ENCODE data around the gene AOC1.

The AOC1 gene

DNA sequence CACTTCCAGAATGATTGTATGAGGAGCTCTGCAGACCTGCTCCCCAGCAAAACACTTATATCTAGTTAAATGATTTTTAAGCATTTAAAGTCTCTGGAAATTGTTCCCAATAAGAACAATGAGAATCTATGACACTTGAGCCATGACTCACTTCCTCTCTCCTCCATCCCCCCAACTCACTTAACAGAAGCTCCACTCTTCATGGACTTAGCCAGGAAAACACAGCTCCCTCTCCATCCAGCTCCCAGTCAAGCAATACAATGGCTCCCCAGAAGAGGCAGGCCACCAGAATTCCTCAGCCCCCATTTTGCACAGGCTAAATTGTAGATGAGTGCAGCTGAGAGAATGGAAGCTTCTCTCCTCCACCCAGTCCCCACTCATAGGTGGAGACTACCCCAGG is 27.0 kb downstream of the AOC1 start:
- Histone ChIP-seq H3K79me2 (ENCODE audit: insufficient read depth, low read length) (no peaks in the 10 kb centered on the region), H3F3A (ENCODE audit: insufficient read depth, low read length) (no peaks in the 10 kb centered on the region), H3K4me1 (ENCODE audit: insufficient read depth, low read length, severe bottlenecking) (peaks cover 11% of the 10 kb centered on the region), H3K9ac (ENCODE audit: low read length) (no peak overlapping the region), H3K27me3 (ENCODE audit: insufficient read depth, low read length) (peaks cover 9% of the 10 kb centered on the region; the same call in 1 of the 2 replicates), H3K4me3 (ENCODE audit: low read depth, low read length, poor library complexity, severe bottlenecking) (no peak overlapping the region), H2AFZ (ENCODE audit: low read length) (no peak overlapping the region), H3K27ac (ENCODE audit: low read depth, low read length, poor library complexity, severe bottlenecking) (no peak overlapping the region), H3K36me3 (ENCODE audit: insufficient read depth, low read length) (no peaks in the 10 kb centered on the region; the same call in 1 of the 2 replicates), H3K9me3 (ENCODE audit: low read length) (peaks cover 5% of the 10 kb centered on the region), H3K4me2 (ENCODE audit: low read length) (no peak overlapping the region), H4K20me1 (ENCODE audit: insufficient read depth, low read length) (no peaks in the 10 kb centered on the region), H3K9me2 (ENCODE audit: low read depth, low read length) (no peaks in the 10 kb centered on the region)
- TF ChIP-seq EZH2 (IDR thresholded peaks at IDR 0.05; ENCODE audit: borderline replicate concordance, low read length), result no peak
- TF ChIP-seq, protein P1, sequence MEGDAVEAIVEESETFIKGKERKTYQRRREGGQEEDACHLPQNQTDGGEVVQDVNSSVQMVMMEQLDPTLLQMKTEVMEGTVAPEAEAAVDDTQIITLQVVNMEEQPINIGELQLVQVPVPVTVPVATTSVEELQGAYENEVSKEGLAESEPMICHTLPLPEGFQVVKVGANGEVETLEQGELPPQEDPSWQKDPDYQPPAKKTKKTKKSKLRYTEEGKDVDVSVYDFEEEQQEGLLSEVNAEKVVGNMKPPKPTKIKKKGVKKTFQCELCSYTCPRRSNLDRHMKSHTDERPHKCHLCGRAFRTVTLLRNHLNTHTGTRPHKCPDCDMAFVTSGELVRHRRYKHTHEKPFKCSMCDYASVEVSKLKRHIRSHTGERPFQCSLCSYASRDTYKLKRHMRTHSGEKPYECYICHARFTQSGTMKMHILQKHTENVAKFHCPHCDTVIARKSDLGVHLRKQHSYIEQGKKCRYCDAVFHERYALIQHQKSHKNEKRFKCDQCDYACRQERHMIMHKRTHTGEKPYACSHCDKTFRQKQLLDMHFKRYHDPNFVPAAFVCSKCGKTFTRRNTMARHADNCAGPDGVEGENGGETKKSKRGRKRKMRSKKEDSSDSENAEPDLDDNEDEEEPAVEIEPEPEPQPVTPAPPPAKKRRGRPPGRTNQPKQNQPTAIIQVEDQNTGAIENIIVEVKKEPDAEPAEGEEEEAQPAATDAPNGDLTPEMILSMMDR (IDR thresholded peaks at IDR 0.05; ENCODE audit: low read length), result no peak

DNA sequence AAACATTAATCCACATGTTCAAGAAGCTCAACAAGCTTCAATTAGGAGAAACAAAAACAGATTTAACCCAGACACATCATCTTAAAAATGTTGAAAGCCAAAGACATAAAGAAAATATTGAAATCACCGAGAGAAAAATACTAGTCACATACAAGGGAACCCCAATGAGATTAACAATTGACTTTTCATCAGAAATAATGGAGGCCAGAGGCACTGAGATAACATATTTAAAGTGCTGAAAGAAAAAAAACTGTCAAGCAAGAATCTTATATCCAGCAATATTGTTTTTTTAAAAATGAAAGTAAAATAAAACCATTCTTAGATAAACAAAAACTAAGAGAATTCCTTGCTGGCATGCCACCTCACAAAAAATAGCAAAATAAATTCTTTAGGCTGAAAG is 28.9 kb downstream of the AOC1 start:
- Histone ChIP-seq H3K27me3 (ENCODE audit: insufficient read depth, low read length) (peaks cover 6% of the 10 kb centered on the region; the same call in 1 of the 2 replicates), H3K79me2 (ENCODE audit: insufficient read depth, low read length) (no peaks in the 10 kb centered on the region), H3K4me1 (ENCODE audit: insufficient read depth, low read length, severe bottlenecking) (peaks cover 10% of the 10 kb centered on the region), H3K4me3 (ENCODE audit: low read depth, low read length, poor library complexity, severe bottlenecking) (no peak overlapping the region), H3K9me2 (ENCODE audit: low read depth, low read length) (no peaks in the 10 kb centered on the region), H3K27ac (ENCODE audit: low read depth, low read length, poor library complexity, severe bottlenecking) (no peak overlapping the region), H3K9ac (ENCODE audit: low read length) (no peak overlapping the region), H3K9me3 (ENCODE audit: low read length) (peaks cover 11% of the 10 kb centered on the region), H2AFZ (ENCODE audit: low read length) (no peak overlapping the region), H3F3A (ENCODE audit: insufficient read depth, low read length) (no peaks in the 10 kb centered on the region), H4K20me1 (ENCODE audit: insufficient read depth, low read length) (no peaks in the 10 kb centered on the region), H3K36me3 (ENCODE audit: insufficient read depth, low read length) (no peaks in the 10 kb centered on the region; the same call in 1 of the 2 replicates), H3K4me2 (ENCODE audit: low read length) (no peak overlapping the region)
- TF ChIP-seq, protein P1 (IDR thresholded peaks at IDR 0.05; ENCODE audit: low read length), result no peak
- no peak for TF ChIP-seq EZH2 (IDR thresholded peaks at IDR 0.05; ENCODE audit: borderline replicate concordance, low read length)

DNA sequence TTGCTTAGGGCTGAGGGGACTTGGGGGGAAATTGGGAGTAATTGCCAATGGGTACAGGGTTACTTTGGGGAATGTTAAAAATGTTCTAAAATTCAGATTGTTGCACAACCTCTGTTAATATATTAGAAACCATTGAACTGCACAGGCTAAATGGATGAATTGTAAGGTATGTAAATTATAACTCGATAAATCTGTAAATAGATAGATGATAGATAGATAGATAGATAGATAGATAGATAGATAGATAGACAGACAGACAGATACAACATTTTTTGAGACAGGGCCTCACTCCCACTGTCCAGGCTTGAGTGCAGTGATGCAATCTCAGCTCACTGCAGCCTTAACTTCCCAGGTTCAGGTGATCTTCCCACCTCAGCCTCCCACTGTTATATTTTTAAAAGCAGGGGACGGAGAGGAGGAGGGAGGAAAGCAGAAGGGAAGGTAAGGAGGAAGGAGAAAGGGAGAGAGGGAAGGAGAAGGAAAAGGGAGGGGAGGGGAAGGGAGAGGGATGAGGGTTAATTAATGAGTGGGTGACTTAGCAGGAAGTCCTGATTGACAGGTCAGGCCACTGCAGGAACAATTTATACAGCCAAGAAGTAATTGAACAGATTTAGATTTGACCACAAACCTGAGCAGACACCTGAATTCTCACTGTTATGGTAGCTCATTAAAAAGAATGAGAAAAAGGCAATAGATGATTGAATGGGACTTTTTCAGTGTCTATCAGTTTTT is 38.7 kb downstream of the AOC1 start:
- H3K27me3 ChIP-seq (ENCODE audit: insufficient read depth, low read length), result no peaks in the 10 kb centered on the region
- peaks cover 36% of the 10 kb centered on the region for H3K4me1 ChIP-seq (ENCODE audit: insufficient read depth, low read length, severe bottlenecking)
- peak overlapping the region; percentile 29; the same call in 1 of the 2 replicates for H3K4me2 ChIP-seq (ENCODE audit: low read length)
- H3K9me3 ChIP-seq (ENCODE audit: low read length), result peaks cover 8% of the 10 kb centered on the region
- no peaks in the 10 kb centered on the region for H3K79me2 ChIP-seq (ENCODE audit: insufficient read depth, low read length)
- H3K4me3 ChIP-seq (ENCODE audit: low read depth, low read length, poor library complexity, severe bottlenecking), result no peak overlapping the region
- no peak overlapping the region for H2AFZ ChIP-seq (ENCODE audit: low read length)
- H3F3A ChIP-seq (ENCODE audit: insufficient read depth, low read length), result no peaks in the 10 kb centered on the region
- H3K36me3 ChIP-seq (ENCODE audit: insufficient read depth, low read length), result no peaks in the 10 kb centered on the region; the same call in 1 of the 2 replicates
- no peaks in the 10 kb centered on the region for H3K9me2 ChIP-seq (ENCODE audit: low read depth, low read length)
- TF ChIP-seq EZH2 (IDR thresholded peaks at IDR 0.05; ENCODE audit: borderline replicate concordance, low read length), result no peak
- TF ChIP-seq, protein P1 (IDR thresholded peaks at IDR 0.05; ENCODE audit: low read length), result no peak
- H3K27ac ChIP-seq (ENCODE audit: low read depth, low read length, poor library complexity, severe bottlenecking), result peak overlapping the region; percentile 78
- peak overlapping the region; percentile 4; the same call in 1 of the 2 replicates for H3K9ac ChIP-seq (ENCODE audit: low read length)
- H4K20me1 ChIP-seq (ENCODE audit: insufficient read depth, low read length), result no peaks in the 10 kb centered on the region
